Testis (tissue), 3 donors: Measurements from ENCODE around the gene HOXD10. TPM values are rescaled to one million over a fixed set of nuclear protein-coding genes. Genes with fewer than 3 reads are reported as not detected.
A peak's percentile ranks its signal among the peaks of the same experiment; 100 is the strongest.

Experiments
- DNase-seq: peaks from one replicate; pipeline ENCODE4 v3.0.0-alpha.2; 2019
- H3K27ac ChIP-seq, 2 donors: fragments of 200-600 bp; sonication (generic); one replicate each; pipeline ENCODE4 v1.5.1; 2019
- H3K27me3 ChIP-seq: fragments of 200-600 bp; sonication (generic); one replicate; pipeline ENCODE4 v1.5.1; 2019
- H3K36me3 ChIP-seq: fragments of 200-600 bp; sonication (generic); one replicate; pipeline ENCODE4 v1.5.1; 2017; ENCODE audit warnings: low read depth; ENCODE audit errors: missing control alignments
- H3K4me1 ChIP-seq: fragments of 200-600 bp; sonication (generic); one replicate; pipeline ENCODE4 v1.5.1; 2019
- H3K4me3 ChIP-seq, 2 donors: fragments of 200-600 bp; sonication (generic); one replicate each; pipeline ENCODE4 v1.5.1; 2017 to 2019
- H3K9me3 ChIP-seq: fragments of 200-600 bp; sonication (generic); one replicate; pipeline ENCODE4 v1.5.1; 2017
- CTCF ChIP-seq, 3 experiments: fragments of 450-650 bp in 2 of 3; fragments of 200-600 bp in 1 of 3; sonication (generic) in 1 of 3; IDR thresholded peaks; one replicate each; pipeline ENCODE4 v1.5.1; 2016 to 2019; ENCODE audit warnings: antibody characterized with exemption in 3 of 3, mild to moderate bottlenecking in 2 of 3, moderate library complexity in 1 of 3
- POLR2A ChIP-seq: fragments of 450-650 bp; IDR thresholded peaks from one replicate; pipeline ENCODE4 v1.6.1; 2017; ENCODE audit warnings: antibody characterized with exemption, mild to moderate bottlenecking, moderate library complexity
- WGBS, 2 donors: methylation state at CpG; one replicate each; pipeline ENCODE4 v1.1.5; 2018; 5-methylcytosine and 5-hydroxymethylcytosine counted together
- intact Hi-C: fragments of 100-400 bp; cut with DNase I; formaldehyde crosslinking; loops from one replicate; pipeline ENCODE4 v1.15.1; 2023; ENCODE audit warnings: low total_unique reads
- polyA plus RNA-seq: library from polyadenylated mRNA; stranded (reverse); fragments of 350-450 nt; fragmentation: Illumina TruSeq; extraction: RNeasy Lipid Tissue Mini Kit (QIAGEN cat#74804); gene quantifications from one replicate; pipeline ENCODE4 v1.2.3, GENCODE V29; 2014; ENCODE audit warnings: low read depth, low replicate concordance; ENCODE audit not compliant: insufficient read depth
- total RNA-seq, 2 donors: library from RNA; depleted of rRNA; stranded (reverse); fragments of >200 nt; gene quantifications; one replicate each; pipeline ENCODE4 v1.2.3, GENCODE V29; 2016

HOXD10 gene
- total and polyA plus RNA-seq, 3 donors from 2014 or later = 0.92 to 3.3 (median 2.7) TPM

DNA sequence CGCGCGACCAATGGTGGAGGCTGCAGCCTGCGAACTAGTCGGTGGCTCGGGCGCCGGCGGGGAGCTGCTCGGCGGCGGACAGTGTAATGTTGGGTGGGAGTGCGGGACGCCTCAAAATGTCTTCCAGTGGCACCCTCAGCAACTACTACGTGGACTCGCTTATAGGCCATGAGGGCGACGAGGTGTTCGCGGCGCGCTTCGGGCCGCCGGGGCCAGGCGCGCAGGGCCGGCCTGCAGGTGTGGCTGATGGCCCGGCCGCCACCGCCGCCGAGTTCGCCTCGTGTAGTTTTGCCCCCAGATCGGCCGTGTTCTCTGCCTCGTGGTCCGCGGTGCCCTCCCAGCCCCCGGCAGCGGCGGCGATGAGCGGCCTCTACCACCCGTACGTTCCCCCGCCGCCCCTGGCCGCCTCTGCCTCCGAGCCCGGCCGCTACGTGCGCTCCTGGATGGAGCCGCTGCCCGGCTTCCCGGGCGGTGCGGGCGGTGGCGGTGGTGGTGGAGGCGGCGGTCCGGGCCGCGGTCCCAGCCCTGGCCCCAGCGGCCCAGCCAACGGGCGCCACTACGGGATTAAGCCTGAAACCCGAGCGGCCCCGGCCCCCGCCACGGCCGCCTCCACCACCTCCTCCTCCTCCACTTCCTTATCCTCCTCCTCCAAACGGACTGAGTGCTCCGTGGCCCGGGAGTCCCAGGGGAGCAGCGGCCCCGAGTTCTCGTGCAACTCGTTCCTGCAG lies 6.3 kb downstream of the HOXD10 start, which contains the start of gene HOXD9:
Gene HOXD9 (plus strand): TSS at position 37 of the 728 bp plus-strand sequence. CDS start 50 bp downstream, at position 87.
- peak within 1 kb of the TSS; percentile 76 to 78 for H3K4me3 ChIP-seq
- no peaks in the 10 kb centered on the region for H3K9me3 ChIP-seq
- WGBS, 2 donors = 0% methylated on average over 10 to 71 of the region's 84 CpGs
- peaks cover 5% of the 10 kb centered on the region for H3K4me1 ChIP-seq
- peak within 1 kb of the TSS; percentile 95 to 98 for H3K27ac ChIP-seq
- no peaks in the 10 kb centered on the region for H3K36me3 ChIP-seq
- DNase-seq = peak; percentile 94
- TF ChIP-seq CTCF (IDR thresholded peaks at IDR 0.05) (no peak), POLR2A (no peak)
- intact Hi-C loops = loop anchor here (10.0 kb wide), 1 partner anchor 1032 kb away; no protein-coding TSS in a partner anchor
- H3K27me3 ChIP-seq = no peaks in the 10 kb centered on the region

DNA sequence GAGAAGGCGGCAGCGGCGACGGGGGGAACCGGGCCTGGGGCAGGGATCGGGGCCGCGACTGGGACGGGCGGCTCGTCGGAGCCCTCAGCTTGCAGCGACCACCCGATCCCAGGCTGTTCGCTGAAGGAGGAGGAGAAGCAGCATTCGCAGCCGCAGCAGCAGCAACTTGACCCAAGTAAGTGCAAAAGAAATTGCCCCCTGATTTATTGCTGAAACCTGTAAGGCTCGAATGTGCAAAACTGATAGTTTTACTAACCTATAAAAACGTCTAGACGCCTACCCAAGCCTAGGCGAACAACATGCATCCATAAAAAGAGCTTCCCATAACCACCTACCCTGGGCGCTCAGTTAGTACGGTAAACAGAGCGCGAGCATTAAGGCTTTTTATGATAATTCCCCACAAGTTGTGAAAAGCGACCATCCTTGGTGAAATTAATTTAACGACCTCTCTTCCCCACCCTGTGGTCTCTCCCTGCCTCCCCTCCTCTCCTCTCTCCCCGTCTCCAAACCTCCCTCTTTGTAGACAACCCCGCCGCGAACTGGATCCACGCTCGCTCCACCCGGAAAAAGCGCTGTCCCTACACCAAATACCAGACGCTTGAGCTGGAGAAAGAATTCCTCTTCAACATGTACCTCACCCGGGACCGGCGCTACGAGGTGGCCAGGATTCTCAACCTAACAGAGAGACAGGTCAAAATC lies 7.0 kb downstream of the HOXD10 start:
- peak overlapping the region; percentile 95 to 98 for H3K27ac ChIP-seq
- WGBS, 2 donors = 5 to 12% methylated on average over 40 of the region's 40 CpGs
- H3K4me3 ChIP-seq = peak overlapping the region; percentile 76 to 78
- no peaks in the 10 kb centered on the region for H3K27me3 ChIP-seq
- TF ChIP-seq POLR2A = no peak
- no peak for TF ChIP-seq CTCF (IDR thresholded peaks at IDR 0.05)
- peaks cover 12% of the 10 kb centered on the region for H3K4me1 ChIP-seq
- H3K36me3 ChIP-seq = no peaks in the 10 kb centered on the region
- DNase-seq = peak; percentile 56
- no peaks in the 10 kb centered on the region for H3K9me3 ChIP-seq
- intact Hi-C loops = loop anchor here (10.0 kb wide), 1 partner anchor 1031 kb away; no protein-coding TSS in a partner anchor

DNA sequence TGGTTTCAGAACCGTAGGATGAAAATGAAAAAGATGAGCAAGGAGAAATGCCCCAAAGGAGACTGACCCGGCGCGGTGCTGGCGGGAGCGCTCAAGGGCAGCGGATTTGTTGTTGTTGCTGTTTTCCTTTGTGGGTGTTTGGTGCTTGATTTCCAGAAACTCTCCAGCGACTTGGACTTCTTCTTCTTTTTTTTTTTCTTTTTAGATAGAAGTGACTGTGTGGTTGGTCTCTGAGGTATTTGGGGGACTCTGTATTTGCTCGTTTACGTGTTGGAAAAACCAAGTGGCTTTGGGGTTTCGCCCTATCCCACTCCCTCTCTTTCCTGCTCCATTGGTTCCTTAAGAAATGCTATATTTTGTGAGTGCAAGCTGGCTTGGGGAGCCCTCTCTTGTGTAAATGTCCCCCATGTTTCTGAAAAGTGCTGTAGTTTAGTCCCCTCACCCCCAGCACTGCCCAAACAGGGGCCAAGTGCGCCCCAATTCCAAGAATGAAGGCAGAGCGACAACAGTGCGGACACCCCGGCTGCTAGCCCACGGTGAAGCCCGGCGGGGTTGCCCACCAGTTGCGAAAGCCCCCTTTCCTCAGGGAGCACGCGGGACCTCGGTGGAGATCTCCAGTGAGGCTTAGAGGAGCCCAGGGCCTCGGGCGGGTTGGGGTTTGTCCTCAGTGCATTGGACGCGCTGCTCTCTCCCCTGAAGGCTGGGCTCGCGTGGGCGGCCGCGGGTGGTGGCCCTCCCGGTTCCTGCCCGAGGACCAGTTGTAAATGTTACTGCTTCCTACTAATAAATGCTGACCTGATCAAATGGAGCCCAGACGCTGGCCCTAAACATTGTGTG lies 7.8 kb downstream of the HOXD10 start:
- Histone ChIP-seq H3K27ac (peak overlapping the region; percentile 95 to 98), H3K9me3 (no peaks in the 10 kb centered on the region), H3K27me3 (no peaks in the 10 kb centered on the region), H3K36me3 (no peaks in the 10 kb centered on the region), H3K4me3 (peak overlapping the region; percentile 76 to 78), H3K4me1 (peaks cover 12% of the 10 kb centered on the region)
- DNase-seq = peak; percentile 11
- no peak for TF ChIP-seq POLR2A
- TF ChIP-seq CTCF (IDR thresholded peaks at IDR 0.05) = no peak
- WGBS, 2 donors = 19 to 31% methylated on average over 12 to 34 of the region's 34 CpGs
- intact Hi-C loops = loop anchor here (10.0 kb wide), 1 partner anchor 1030 kb away; no protein-coding TSS in a partner anchor

DNA sequence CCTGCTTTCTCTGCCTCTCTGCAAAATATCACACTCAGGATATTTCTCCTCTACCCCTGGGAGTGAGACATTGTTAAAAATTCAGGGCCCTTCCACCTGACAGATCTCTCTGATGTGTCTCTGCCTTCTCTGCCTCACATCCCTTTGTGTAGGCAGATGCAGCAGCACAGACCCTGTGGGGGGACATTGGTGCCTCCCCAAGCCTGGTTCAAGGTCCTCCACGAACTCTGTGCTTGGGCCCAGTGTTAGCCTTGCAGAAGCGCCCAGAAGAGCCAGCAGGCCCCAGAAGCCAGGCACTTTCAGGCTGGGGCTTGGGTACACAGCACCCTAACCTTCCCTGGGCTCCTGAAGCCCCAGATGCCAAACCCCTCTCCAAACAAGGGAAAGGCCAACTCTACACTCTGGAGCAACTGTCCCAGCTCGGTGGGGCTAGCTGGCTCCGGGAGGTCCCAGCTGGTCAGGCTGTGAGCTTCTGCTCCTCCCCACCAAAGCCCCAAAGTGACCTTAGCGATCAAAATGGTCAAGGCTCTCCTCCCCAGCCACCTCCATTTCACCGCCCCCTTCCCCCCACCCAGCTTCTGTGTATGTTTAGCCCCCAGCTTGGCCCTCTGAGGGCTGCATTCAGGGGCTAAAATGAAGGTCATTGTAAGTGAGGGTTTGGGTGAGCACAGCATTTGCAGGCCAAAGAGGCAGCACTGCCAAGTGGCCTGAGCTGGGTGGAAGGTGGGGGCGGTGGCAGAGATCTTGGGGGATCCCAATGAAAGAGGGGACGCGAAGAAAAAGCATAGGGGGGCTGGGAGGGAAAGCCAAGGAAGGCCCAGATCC lies 8.6 kb downstream of the HOXD10 start:
- no peaks in the 10 kb centered on the region for H3K9me3 ChIP-seq
- H3K27me3 ChIP-seq = no peaks in the 10 kb centered on the region
- peak overlapping the region; percentile 76 to 78 for H3K4me3 ChIP-seq
- intact Hi-C loops = loop anchor here (10.0 kb wide), 1 partner anchor 1030 kb away; no protein-coding TSS in a partner anchor
- H3K27ac ChIP-seq = peak overlapping the region; percentile 95 to 98
- peaks cover 12% of the 10 kb centered on the region for H3K4me1 ChIP-seq
- no peak for DNase-seq
- TF ChIP-seq POLR2A = no peak
- no peak for TF ChIP-seq CTCF (IDR thresholded peaks at IDR 0.05)
- no peaks in the 10 kb centered on the region for H3K36me3 ChIP-seq
- WGBS, 2 donors = 37 to 60% methylated on average over 8 to 9 of the region's 9 CpGs
